HG03432 (cell line): ENCODE results near the gene SEC16A.

Experiments used
- ATAC-seq: cut with Tn5 transposase; IDR thresholded peaks from one replicate; pipeline ENCODE4 v1.9.1; 2021; ENCODE audit warnings: mild to moderate bottlenecking, moderate library complexity; ENCODE audit not compliant: unreplicated experiment

SEC16A gene

GRCh38 chr9:136465500-136466154, 17.2 kb downstream of the SEC16A start:
- ATAC-seq: no peak

- ATAC-seq: no peak
These were observed 18.6 kb downstream of the SEC16A start for GRCh38 chr9:136464241-136464640.

GRCh38 chr9:136463578-136463977, 19.3 kb downstream of the SEC16A start:
- no peak for ATAC-seq

- no peak for ATAC-seq
These were observed 20.2 kb downstream of the SEC16A start for GRCh38 chr9:136462664-136463063.

GRCh38 chr9:136460772-136461325, 22.0 kb downstream of the SEC16A start:
- ATAC-seq: no peak

GRCh38 chr9:136459425-136459824, 23.4 kb downstream of the SEC16A start:
- ATAC-seq: no peak

- no peak for ATAC-seq
These were observed 25.5 kb downstream of the SEC16A start for GRCh38 chr9:136457326-136457725.

GRCh38 chr9:136456258-136456657, 26.6 kb downstream of the SEC16A start:
- ATAC-seq: no peak

- no peak for ATAC-seq
These were observed 27.5 kb downstream of the SEC16A start for GRCh38 chr9:136455043-136456002.

GRCh38 chr9:136454026-136454796, 28.6 kb downstream of the SEC16A start:
- no peak for ATAC-seq

GRCh38 chr9:136453326-136453725, 29.5 kb downstream of the SEC16A start:
- ATAC-seq: no peak

- no peak for ATAC-seq
These were observed 31.5 kb downstream of the SEC16A start for GRCh38 chr9:136451221-136451877.

- no peak for ATAC-seq
These were observed 34.2 kb downstream of the SEC16A start for GRCh38 chr9:136448655-136449054.

- ATAC-seq: no peak
These were observed 35.6 kb downstream of the SEC16A start for GRCh38 chr9:136447173-136447778.

- ATAC-seq: no peak
These were observed 37.0 kb downstream of the SEC16A start for GRCh38 chr9:136445799-136446198.

- no peak for ATAC-seq
These were observed 38.7 kb downstream of the SEC16A start for GRCh38 chr9:136444102-136444501.

GRCh38 chr9:136443687-136444086, 39.2 kb downstream of the SEC16A start:
- ATAC-seq: no peak

GRCh38 chr9:136443087-136443486, 39.8 kb downstream of the SEC16A start:
- ATAC-seq: no peak

- ATAC-seq: no peak
These were observed 40.6 kb downstream of the SEC16A start for GRCh38 chr9:136442265-136442664.

- no peak for ATAC-seq
These were observed 41.1 kb downstream of the SEC16A start for GRCh38 chr9:136441681-136442245.
